ENCODE results near the gene INPP4B. TPM values are rescaled to one million over a fixed set of nuclear protein-coding genes. Genes with fewer than 3 reads are reported as not detected.
A peak's percentile ranks its signal among the peaks of the same experiment; 100 is the strongest.

The INPP4B gene
- total and polyA plus RNA-seq, 2 of the 4 experiments (the other 2 are of a cell fraction) = 1.8 to 14.0 TPM

- H2AFZ ChIP-seq (replicated peaks; ENCODE audit: low read length, poor library complexity) = no peak overlapping the region
- peak; percentile 21 for ATAC-seq (ENCODE audit: low read depth)
- intact Hi-C loops (cut with micrococcal nuclease) = no loop called here
These were observed 28.1 kb downstream of the INPP4B start for GRCh38 chr4:142818031-142818430.

More at GRCh38 chr4:142818031-142818430, 28.1 kb downstream of the INPP4B start:
- peak overlapping the region; percentile 50 for H2BK120ac ChIP-seq (ENCODE audit: low read depth, low read length)
- TF ChIP-seq MAZ (IDR thresholded peaks at IDR 0.05; ENCODE audit: borderline replicate concordance, low read depth, low read length) (no peak), CHD1 (IDR thresholded peaks at IDR 0.05; ENCODE audit: low read depth, low read length) (no peak), ELK1 (IDR thresholded peaks at IDR 0.05; ENCODE audit: borderline replicate concordance, low read depth, low read length) (no peak), NFE2L2 (IDR thresholded peaks at IDR 0.05; ENCODE audit: low read depth, low read length) (no peak), FOS (IDR thresholded peaks at IDR 0.05; ENCODE audit: low read depth, low read length) (no peak), USF2 (IDR thresholded peaks at IDR 0.05; ENCODE audit: low read depth, low read length) (no peak), MXI1 (IDR thresholded peaks at IDR 0.05; ENCODE audit: borderline replicate concordance, low read depth, low read length) (no peak), CTCF (conservative IDR thresholded peaks at IDR 0.05; ENCODE audit: low read depth, low read length) (no peak), CEBPB (IDR thresholded peaks at IDR 0.05; ENCODE audit: low read depth, low read length) (no peak)
- ChIA-PET POLR2A (ENCODE audit: unreplicated experiment) (no interaction called here), CTCF (interaction anchor here (0.8 to 1.0 kb wide), 2 partner anchors 9 to 691 kb away, joined by 3 to 5 read pairs; no protein-coding TSS in a partner anchor)
- dilution Hi-C loops (cut with HindIII; ENCODE audit: low sequenced_read_pairs, unreplicated experiment) = no loop called here
- no peak overlapping the region for H3K56ac ChIP-seq (ENCODE audit: extremely low read depth, insufficient read depth, low read length)
- H3K9me1 ChIP-seq (ENCODE audit: insufficient read depth, low read length) = peaks cover 5% of the 10 kb centered on the region
- peak overlapping the region; percentile 51 for H3K27ac ChIP-seq (ENCODE audit: insufficient read depth, low read length)
- peaks cover 4% of the 10 kb centered on the region; the same call in 1 of the 2 replicates for H3K4me1 ChIP-seq (ENCODE audit: control insufficient read depth, insufficient read depth, low read length)
- WGBS, 2 experiments (ENCODE audit: extremely low coverage in 2 of 2, insufficient read length in 1 of 2) = no CpG with 5 or more reads among the region's 1 CpG
- no peak overlapping the region for H2AK9ac ChIP-seq (replicated peaks; ENCODE audit: low read depth, low read length, poor library complexity)
- H4K8ac ChIP-seq (ENCODE audit: low read depth in 2 of 2, low read length in 2 of 2) = peak overlapping the region in 1 of 2 experiments; percentile 22; a peak in 2 of 4 replicates
- DNase-seq = peak; percentile 26
- H2BK5ac ChIP-seq (ENCODE audit: low read depth, low read length, poor library complexity, severe bottlenecking) = peak overlapping the region; percentile 73
- H4K20me1 ChIP-seq (ENCODE audit: insufficient read depth, low read length) = no peaks in the 10 kb centered on the region
- peak overlapping the region; percentile 18; the same call in 1 of the 2 replicates for H4K91ac ChIP-seq (ENCODE audit: insufficient read depth, low read depth, low read length)
- peak overlapping the region; percentile 32; the same call in 1 of the 2 replicates for H2BK20ac ChIP-seq (ENCODE audit: low read depth, low read length)
- peak overlapping the region; percentile 52 for H3K18ac ChIP-seq (ENCODE audit: low read depth, low read length)
- no peaks in the 10 kb centered on the region for H3K9me3 ChIP-seq (ENCODE audit: control insufficient read depth, insufficient read depth, low read length)
- H3K79me1 ChIP-seq (ENCODE audit: low read depth in 1 of 2, low read length in 2 of 2) = no peaks in the 10 kb centered on the region
- H4K5ac ChIP-seq (ENCODE audit: low read depth, low read length) = peak overlapping the region; percentile 13; the same call in 1 of the 2 replicates
- no peaks in the 10 kb centered on the region for H3K36me3 ChIP-seq (ENCODE audit: control insufficient read depth, insufficient read depth, low read length)
- in situ Hi-C loops (cut with MboI; ENCODE audit: low sequenced_read_pairs) = no loop called here
- H2BK15ac ChIP-seq (ENCODE audit: low read depth, low read length) = peak overlapping the region; percentile 11; the same call in 2 of the 3 replicates
- no TSS peak for BruUV-seq (replicated peaks)
- H3K4me3 ChIP-seq (ENCODE audit: insufficient read depth, low read depth, low read length) = no peak overlapping the region
- H3K4me2 ChIP-seq (ENCODE audit: low read depth, low read length) = peak overlapping the region; percentile 57
- peak overlapping the region; percentile 29; the same call in 1 of the 2 replicates for H3K14ac ChIP-seq (replicated peaks; ENCODE audit: low read depth, low read length)
- peak overlapping the region; percentile 22 for H3K4ac ChIP-seq (ENCODE audit: low read depth, low read length)
- no peak overlapping the region for H2AK5ac ChIP-seq (ENCODE audit: low read depth, low read length)
- H3K9ac ChIP-seq (ENCODE audit: low read depth, low read length) = peak overlapping the region; percentile 24
- H3K23ac ChIP-seq (ENCODE audit: low read depth, low read length) = 0 out of 2 replicates have a peak overlapping the region, but pooled peaks have one; percentile 1
- H3K27me3 ChIP-seq (ENCODE audit: control insufficient read depth, insufficient read depth, low read length) = no peaks in the 10 kb centered on the region
